NCI-H187 treated with DMSO at 0.1 percent for 48 hours (cell line): ENCODE data around the gene FOXO3.
A peak's percentile ranks its signal among the peaks of the same experiment; 100 is the strongest.

Experiments used
- DNase-seq: peaks from one replicate; lab custom pipeline; 2025; lab: John Stamatoyannopoulos, UW

The FOXO3 gene

GRCh38 chr6:108574457-108575141, 13.9 kb downstream of the FOXO3 start:
- DNase-seq = no peak

GRCh38 chr6:108575905-108576494, 15.3 kb downstream of the FOXO3 start:
- DNase-seq = no peak

- no peak for DNase-seq
Observed at GRCh38 chr6:108576709-108577108, 16.0 kb downstream of the FOXO3 start.

GRCh38 chr6:108578166-108578565, 17.4 kb downstream of the FOXO3 start:
- no peak for DNase-seq

- DNase-seq = no peak
Observed at GRCh38 chr6:108578595-108579327, 18.0 kb downstream of the FOXO3 start.

GRCh38 chr6:108579328-108579721, 18.6 kb downstream of the FOXO3 start:
- DNase-seq = no peak

- no peak for DNase-seq
Observed at GRCh38 chr6:108580646-108581045, 19.9 kb downstream of the FOXO3 start.

DNA sequence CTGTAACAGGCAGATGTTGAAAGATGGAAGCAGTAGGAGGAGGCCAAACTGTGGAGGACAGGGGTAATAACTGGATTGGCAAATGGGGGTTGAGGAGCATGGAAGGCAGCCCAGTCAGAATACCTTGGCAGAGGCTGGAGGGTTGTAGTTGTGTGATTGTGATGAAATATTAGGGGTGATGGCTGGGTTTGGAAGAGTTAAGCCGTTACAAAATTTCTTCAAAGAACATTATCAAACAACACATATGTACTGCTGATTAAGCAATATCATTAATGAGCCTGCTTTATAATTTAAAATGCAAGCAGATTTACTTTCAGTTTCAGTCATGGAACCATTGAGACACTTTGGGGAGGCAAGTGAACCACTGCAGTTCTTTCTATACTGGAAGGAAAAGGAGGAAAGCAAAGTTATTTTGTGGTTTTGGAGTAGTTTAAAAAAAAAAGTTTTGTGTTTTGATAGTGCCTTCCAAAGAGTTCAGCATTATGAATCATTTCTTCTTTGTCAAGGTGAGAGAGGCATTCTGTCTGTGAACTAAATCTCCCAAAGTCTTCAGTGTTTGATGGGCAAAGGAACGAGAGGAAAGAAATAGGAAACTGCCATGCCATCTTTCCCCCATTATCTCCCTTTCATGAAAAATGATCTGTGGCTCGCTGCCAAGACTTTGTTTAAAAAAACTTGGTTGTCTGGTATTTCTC, 20.7 kb downstream of the FOXO3 start:
- DNase-seq = no peak

DNA sequence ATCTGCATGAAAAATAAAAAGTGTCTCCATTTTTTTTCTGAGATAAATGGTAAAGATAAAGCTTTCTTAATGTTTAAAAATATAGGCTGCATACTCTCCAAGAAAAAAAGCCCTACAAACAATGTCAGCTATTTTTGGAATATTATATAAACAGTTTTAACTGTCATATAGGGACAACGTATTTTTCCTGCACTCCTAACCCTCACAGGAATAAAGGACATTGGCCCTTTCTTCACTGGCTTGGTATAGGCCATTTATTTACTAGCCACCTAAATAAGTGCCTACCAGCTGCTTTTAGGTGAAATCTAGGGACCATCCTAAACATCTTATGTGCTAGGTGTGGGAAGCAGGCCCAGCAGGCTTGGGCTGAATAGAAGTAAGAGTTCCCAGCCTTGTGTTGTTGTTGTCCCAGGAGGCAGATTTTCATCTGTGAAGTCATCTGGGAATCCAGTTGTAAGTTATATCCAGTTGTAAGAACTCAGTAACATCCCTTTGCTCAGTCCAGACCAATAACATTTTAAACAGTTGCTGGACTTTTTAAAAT, 21.3 kb downstream of the FOXO3 start:
- DNase-seq = no peak

DNA sequence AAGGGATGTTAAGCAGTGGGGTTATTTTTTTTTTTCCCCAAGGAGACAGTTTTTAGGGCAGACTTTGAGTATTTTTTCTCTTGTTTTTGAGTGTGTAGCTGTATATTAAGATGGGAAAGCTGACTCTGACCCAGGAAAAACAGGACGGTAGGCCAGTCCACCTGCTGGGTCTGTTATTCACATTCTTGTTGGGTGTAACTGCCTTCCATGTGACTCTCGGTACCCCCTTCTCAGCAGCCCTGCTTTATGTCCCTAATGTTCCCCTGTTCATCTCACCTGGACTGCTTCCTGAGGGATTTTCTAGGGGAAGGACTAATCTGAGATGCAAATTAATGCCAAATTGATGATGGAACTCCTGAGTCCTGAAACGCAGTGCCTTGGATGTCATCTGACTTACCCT, 21.9 kb downstream of the FOXO3 start:
- DNase-seq = no peak

DNA sequence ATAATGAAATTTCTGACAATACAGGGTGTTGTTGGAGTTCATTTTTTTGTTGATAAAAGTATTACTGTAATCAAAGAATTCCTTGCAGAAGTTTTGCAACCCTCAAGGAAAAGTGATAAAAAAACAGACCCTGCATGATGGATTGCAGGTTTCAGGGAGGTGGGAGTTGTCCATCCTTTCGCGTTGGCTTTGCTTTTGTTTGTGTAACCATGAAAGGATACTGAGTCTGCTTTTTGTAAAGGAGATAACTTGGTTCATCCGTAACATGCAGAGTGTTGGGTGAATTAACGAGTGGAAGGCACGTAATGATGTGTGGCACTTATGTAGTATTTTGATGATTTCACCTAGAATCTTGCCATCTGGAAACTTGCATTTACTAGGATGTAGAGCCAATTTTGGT, 23.6 kb downstream of the FOXO3 start:
- DNase-seq = no peak

DNA sequence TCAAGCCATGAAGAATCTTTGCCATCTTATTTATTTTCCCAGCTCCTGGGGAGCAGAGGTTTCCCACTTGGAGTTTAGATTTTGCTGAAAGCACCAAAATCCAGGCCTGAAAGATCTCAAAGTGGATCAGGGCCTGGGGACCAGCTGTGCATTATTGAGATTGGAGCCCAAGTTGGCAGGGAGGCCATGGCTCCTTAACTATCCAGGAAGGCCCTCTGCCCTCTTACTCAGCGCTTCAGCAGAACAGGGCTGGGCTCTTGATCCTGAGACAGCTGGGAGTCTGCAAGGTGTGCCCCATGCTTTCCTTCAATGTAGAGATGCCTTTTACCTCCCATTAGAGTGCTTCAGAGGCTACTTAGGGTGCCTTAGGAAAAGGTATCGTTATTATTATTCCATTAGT, 24.6 kb downstream of the FOXO3 start:
- peak; percentile 45 for DNase-seq

DNA sequence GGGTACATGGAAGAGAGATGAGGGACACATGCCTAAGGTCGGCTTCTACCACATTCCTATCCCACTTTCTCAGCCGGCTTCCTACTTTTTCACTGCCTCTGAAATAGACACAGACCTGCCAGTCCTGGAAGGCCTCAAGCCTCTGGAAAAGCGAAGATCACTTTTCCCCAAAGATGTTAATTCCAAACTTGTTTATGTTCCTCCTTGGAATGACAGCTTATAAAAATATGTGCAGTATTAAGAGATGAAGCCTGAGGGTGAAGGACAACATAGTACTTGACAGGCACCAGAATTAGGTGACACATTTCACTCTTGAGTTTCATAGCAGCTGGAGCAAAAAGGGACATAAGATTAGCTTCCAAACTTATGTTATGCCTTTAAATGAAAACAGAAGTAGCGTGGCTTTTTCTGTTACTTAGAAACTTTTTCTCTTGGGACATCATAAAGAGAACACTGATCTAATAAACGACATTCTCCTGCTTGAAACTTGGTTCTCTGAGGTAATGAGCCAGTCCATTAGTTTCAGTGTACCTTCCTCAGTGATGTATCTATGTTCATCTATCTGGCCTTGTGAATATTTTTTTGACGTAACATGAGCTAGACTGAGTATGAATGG, 25.3 kb downstream of the FOXO3 start:
- no peak for DNase-seq

- no peak for DNase-seq
Observed at GRCh38 chr6:108587258-108588059, 26.7 kb downstream of the FOXO3 start.

- DNase-seq = no peak
Observed at GRCh38 chr6:108588586-108588985, 27.9 kb downstream of the FOXO3 start.

- DNase-seq = no peak
Observed at GRCh38 chr6:108589244-108589791, 28.6 kb downstream of the FOXO3 start.

DNA sequence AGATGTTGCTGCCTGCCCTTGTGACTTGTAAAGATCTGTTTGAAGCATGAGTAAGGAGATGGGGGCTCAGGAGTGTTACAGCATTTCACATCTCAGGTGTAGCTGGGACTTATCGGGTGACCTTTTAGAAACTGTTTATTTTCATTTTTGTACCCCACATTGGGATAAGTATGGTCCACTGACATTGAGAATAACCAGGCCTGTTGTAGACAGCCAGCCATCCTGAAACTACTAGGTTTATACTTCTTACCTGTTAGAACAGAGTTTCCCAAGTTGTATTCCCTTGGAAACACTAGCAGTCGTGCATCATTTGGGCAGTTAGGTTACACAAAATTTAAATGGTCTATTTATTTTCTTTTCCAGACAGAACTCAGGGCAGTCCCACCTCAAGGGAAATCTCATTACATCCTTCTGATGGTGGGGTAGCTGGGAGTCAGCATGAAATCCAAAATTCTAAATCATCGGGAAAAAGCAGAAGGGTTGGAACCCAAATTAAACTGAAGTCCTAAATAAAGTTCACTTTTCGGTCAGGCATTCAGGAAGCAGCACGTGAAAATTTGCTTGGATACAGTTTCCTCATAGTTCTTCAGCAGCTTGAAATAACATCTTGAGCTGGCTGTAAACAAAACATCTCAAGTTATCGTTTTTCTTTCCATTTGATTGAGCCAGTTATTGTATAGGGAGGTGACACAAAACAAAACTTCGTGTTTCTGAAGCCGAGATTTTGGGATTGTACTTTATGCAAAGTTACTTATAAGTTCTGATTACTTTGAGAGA, 30.5 kb downstream of the FOXO3 start:
- DNase-seq = no peak

- DNase-seq = peak; percentile 67
Observed at GRCh38 chr6:108592371-108593337, 31.9 kb downstream of the FOXO3 start.

DNA sequence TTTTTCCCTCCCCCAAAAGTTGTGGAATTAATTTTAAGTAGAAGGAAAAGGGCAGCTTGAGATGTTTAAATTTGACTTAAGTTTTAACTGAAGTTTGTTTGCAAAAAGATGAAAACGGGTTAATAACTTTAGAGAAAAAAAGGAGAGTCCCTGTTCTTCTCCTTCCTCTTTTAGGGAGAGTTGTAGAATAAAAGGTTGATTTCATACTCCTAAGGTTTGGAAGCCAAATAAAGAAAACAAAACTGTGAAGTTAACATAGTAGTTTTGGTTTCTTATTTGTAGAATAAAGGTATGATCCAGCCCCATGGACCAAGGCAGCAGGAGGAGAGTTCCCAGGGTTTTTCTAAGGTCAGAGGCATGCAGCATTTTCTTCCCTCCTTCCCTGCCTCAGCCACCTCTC, 33.4 kb downstream of the FOXO3 start:
- DNase-seq = no peak
